Loucy (cell line): ENCODE results near the gene CD3G.

Experiments
- H2AFZ ChIP-seq: fragments of 200-600 bp; sonication (generic); 2 replicates; pipeline ENCODE4 v1.6.0; 2016; ENCODE audit warnings: antibody characterized with exemption, mild to moderate bottlenecking, low read length, moderate library complexity
- H3F3A ChIP-seq: fragments of 200-600 bp; 2 replicates; pipeline ENCODE4 v1.6.0; 2016; ENCODE audit warnings: antibody characterized with exemption, low read depth, mild to moderate bottlenecking
- H3K27me3 ChIP-seq: fragments of 200-600 bp; sonication (generic); 2 replicates; pipeline ENCODE4 v1.6.1; 2014; ENCODE audit warnings: low read length, mild to moderate bottlenecking; ENCODE audit not compliant: insufficient read depth, poor library complexity, severe bottlenecking
- H3K36me3 ChIP-seq: fragments of 200-600 bp; sonication (generic); 2 replicates; pipeline ENCODE4 v1.6.1; 2016; ENCODE audit warnings: low read length; ENCODE audit not compliant: insufficient read depth
- H3K4me1 ChIP-seq: fragments of 200-600 bp; sonication (generic); 2 replicates; pipeline ENCODE4 v1.5.1; 2014; ENCODE audit warnings: low read length, mild to moderate bottlenecking; ENCODE audit not compliant: insufficient read depth, poor library complexity, severe bottlenecking
- H3K4me2 ChIP-seq: fragments of 200-600 bp; sonication (generic); 2 replicates; pipeline ENCODE4 v1.6.0; 2014; ENCODE audit warnings: antibody characterized with exemption, low read length, low read depth, mild to moderate bottlenecking; ENCODE audit not compliant: poor library complexity, severe bottlenecking
- H3K4me3 ChIP-seq: fragments of 200-600 bp; sonication (generic); 2 replicates; pipeline ENCODE4 v1.5.1; 2014; ENCODE audit warnings: low read length, mild to moderate bottlenecking, mixed read lengths; ENCODE audit not compliant: poor library complexity, severe bottlenecking
- H3K79me2 ChIP-seq: fragments of 200-600 bp; sonication (generic); 2 replicates; pipeline ENCODE4 v1.6.1; 2014; ENCODE audit warnings: low read length; ENCODE audit not compliant: insufficient read depth
- H3K9ac ChIP-seq: fragments of 200-600 bp; sonication (generic); 2 replicates; pipeline ENCODE4 v1.6.0; 2014; ENCODE audit warnings: mild to moderate bottlenecking, low read depth, low read length, moderate library complexity; ENCODE audit not compliant: poor library complexity, severe bottlenecking
- H3K9me2 ChIP-seq: fragments of 200-600 bp; sonication (generic); replicated peaks from 2 replicates; pipeline ENCODE4 v1.6.1; 2016; ENCODE audit warnings: low read depth, low read length, mixed read lengths
- H3K9me3 ChIP-seq: fragments of 200-600 bp; sonication (generic); 2 replicates; pipeline ENCODE4 v1.6.1; 2014; ENCODE audit warnings: mild to moderate bottlenecking, antibody characterized with exemption, low read length, low read depth; ENCODE audit not compliant: insufficient read depth
- H4K20me1 ChIP-seq: fragments of 200-600 bp; sonication (generic); 2 replicates; pipeline ENCODE4 v1.6.0; 2014; ENCODE audit warnings: antibody characterized with exemption, low read length, mild to moderate bottlenecking; ENCODE audit not compliant: insufficient read depth, poor library complexity, severe bottlenecking
- EZH2phosphoT487 ChIP-seq: fragments of 200-600 bp; IDR thresholded peaks from 2 replicates; pipeline ENCODE4 v1.6.1; 2018; ENCODE audit warnings: antibody characterized with exemption, mild to moderate bottlenecking, moderate library complexity, borderline replicate concordance
- TF ChIP-seq, protein P1 (sequence below): fragments of 200-600 bp; sonication (generic); conservative IDR thresholded peaks from 2 replicates; pipeline ENCODE4 v1.5.1; 2014; ENCODE audit warnings: mild to moderate bottlenecking, antibody characterized with exemption, low read length

The CD3G gene

DNA sequence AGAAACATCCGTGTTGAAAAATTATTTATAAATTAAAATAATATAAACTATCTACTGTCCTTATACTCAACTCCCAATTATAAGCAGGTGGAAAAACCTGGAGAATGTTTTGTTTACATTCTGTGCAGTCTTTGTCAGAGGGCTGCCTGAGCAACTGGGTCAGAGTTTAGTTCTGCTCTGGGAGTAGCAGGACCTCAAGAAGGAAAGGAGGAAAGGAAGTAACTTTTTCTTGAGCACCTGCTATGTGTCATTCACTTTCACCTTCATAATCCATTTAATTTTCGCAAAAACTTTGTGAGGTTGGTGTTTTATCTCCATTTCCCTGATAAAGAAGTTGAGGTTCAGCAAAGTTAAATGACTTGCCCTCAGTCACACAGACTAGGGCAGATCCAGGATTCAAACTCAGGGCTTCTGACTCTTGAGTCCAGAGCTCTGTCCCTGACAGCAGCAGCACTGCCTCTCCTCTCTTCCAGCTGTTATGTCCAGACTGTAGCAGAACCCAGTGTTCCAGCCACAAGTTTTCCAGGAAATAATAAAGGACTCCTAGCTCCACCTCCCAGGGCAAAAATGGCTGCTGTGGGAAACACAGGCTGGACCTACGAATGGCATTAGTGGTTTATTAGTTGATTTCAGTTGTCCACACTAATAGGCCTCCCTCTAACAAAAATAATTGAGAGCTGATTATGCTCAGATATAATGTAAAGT lies 33.2 kb upstream of the CD3G start:
- Histone ChIP-seq H3F3A (peaks cover 4% of the 10 kb centered on the region), H2AFZ (no peak overlapping the region), H3K4me3 (no peak overlapping the region), H3K36me3 (peaks cover 54% of the 10 kb centered on the region), H3K9me3 (no peaks in the 10 kb centered on the region), H3K9me2 (no peaks in the 10 kb centered on the region), H3K4me2 (peak overlapping the region; percentile 41), H3K79me2 (peaks cover 73% of the 10 kb centered on the region), H3K27me3 (no peaks in the 10 kb centered on the region), H3K4me1 (peaks cover 66% of the 10 kb centered on the region), H4K20me1 (peaks cover 27% of the 10 kb centered on the region), H3K9ac (no peak overlapping the region)
- no peak for TF ChIP-seq EZH2phosphoT487
- TF ChIP-seq, protein P1, sequence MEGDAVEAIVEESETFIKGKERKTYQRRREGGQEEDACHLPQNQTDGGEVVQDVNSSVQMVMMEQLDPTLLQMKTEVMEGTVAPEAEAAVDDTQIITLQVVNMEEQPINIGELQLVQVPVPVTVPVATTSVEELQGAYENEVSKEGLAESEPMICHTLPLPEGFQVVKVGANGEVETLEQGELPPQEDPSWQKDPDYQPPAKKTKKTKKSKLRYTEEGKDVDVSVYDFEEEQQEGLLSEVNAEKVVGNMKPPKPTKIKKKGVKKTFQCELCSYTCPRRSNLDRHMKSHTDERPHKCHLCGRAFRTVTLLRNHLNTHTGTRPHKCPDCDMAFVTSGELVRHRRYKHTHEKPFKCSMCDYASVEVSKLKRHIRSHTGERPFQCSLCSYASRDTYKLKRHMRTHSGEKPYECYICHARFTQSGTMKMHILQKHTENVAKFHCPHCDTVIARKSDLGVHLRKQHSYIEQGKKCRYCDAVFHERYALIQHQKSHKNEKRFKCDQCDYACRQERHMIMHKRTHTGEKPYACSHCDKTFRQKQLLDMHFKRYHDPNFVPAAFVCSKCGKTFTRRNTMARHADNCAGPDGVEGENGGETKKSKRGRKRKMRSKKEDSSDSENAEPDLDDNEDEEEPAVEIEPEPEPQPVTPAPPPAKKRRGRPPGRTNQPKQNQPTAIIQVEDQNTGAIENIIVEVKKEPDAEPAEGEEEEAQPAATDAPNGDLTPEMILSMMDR: no peak

DNA sequence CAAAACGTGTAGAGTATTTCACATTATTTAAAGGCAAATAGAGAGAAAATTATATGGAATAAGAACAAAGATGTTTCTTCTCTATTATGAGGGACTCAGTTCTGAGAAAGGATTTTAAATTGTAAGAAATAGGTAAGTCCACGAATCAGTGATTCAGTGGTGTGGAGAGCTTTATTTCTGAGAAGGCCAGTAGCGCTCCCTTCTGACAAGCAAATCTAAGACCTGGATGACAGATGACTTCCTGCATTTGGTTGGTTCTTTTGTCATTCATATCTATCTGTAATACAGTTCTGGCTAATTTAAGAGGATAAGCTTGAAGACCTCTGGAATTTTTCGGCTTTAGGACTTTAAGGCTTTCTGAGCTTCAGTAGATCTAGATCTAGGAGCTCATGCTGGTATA lies 32.6 kb upstream of the CD3G start:
- peaks cover 26% of the 10 kb centered on the region for H4K20me1 ChIP-seq
- H3K36me3 ChIP-seq: peaks cover 54% of the 10 kb centered on the region
- H3F3A ChIP-seq: peaks cover 7% of the 10 kb centered on the region
- H3K4me3 ChIP-seq: no peak overlapping the region
- TF ChIP-seq EZH2phosphoT487: no peak
- TF ChIP-seq, protein P1: no peak; the same call in 1 of the 2 replicates
- peaks cover 67% of the 10 kb centered on the region for H3K79me2 ChIP-seq
- H3K9me3 ChIP-seq: no peaks in the 10 kb centered on the region
- peaks cover 68% of the 10 kb centered on the region for H3K4me1 ChIP-seq
- H3K9ac ChIP-seq: peak overlapping the region; percentile 12
- H3K4me2 ChIP-seq: peak overlapping the region; percentile 41
- no peaks in the 10 kb centered on the region for H3K27me3 ChIP-seq
- no peaks in the 10 kb centered on the region for H3K9me2 ChIP-seq
- no peak overlapping the region for H2AFZ ChIP-seq

DNA sequence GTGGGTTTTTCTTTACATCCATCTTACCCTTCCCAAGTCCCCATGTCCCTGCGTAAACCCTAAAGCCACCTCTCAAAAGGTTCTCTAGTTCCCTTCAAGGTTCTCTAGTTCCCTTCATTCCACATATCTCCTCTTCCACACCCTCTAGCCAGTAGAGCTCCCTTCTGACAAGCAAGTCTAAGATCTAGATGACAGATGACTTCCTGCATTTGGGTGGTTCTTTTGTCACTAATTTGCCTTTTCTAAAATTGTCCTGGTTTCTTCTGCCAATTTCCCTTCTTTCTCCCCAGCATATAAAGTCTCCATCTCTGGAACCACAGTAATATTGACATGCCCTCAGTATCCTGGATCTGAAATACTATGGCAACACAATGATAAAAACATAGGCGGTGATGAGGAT lies 31.8 kb upstream of the CD3G start:
- no peak overlapping the region for H3K4me3 ChIP-seq
- H4K20me1 ChIP-seq: peaks cover 24% of the 10 kb centered on the region
- TF ChIP-seq EZH2phosphoT487: no peak
- TF ChIP-seq, protein P1: no peak
- H3K79me2 ChIP-seq: peaks cover 59% of the 10 kb centered on the region
- H2AFZ ChIP-seq: no peak overlapping the region
- peaks cover 13% of the 10 kb centered on the region for H3F3A ChIP-seq
- no peak overlapping the region for H3K4me2 ChIP-seq
- peaks cover 66% of the 10 kb centered on the region for H3K4me1 ChIP-seq
- peaks cover 54% of the 10 kb centered on the region for H3K36me3 ChIP-seq
- no peaks in the 10 kb centered on the region for H3K27me3 ChIP-seq
- H3K9ac ChIP-seq: no peak overlapping the region
- no peaks in the 10 kb centered on the region for H3K9me2 ChIP-seq
- no peaks in the 10 kb centered on the region for H3K9me3 ChIP-seq
